Stimulated activated CD8-positive, alpha-beta memory T cell treated with anti-CD3 and anti-CD28 coated beads, Interleukin-7, amount 100 ng/mL, for 48 hours (primary cell): ENCODE results near the gene EGFL8.

Experiments used
- DNase-seq, 2 donors: peaks; one replicate each; pipeline ENCODE4 v3.0.0-alpha.2; 2020; ENCODE audit warnings: low read depth in 1 of 2; ENCODE audit errors: extremely low read depth in 1 of 2

EGFL8 gene

DNA sequence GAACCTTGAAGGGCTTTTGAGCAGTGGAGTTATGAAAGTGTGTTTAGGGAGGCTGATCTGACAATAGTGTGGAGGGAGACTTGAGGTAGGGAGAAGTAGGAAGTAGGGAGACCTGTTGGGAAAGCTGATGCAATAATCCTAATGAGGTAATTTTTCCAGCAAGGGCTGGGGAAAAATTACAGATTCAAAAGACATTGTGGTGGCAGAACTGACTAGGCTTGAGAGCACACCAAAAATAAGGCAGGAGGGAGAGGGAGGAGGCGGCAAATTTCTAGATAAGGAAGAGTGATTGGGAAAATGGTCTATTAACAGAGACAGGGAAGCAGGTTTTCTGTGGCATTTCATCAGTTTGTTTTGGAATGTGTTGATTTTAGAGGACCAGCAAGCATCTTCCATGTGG lies 18.1 kb upstream of the EGFL8 start:
- no peak for DNase-seq

DNA sequence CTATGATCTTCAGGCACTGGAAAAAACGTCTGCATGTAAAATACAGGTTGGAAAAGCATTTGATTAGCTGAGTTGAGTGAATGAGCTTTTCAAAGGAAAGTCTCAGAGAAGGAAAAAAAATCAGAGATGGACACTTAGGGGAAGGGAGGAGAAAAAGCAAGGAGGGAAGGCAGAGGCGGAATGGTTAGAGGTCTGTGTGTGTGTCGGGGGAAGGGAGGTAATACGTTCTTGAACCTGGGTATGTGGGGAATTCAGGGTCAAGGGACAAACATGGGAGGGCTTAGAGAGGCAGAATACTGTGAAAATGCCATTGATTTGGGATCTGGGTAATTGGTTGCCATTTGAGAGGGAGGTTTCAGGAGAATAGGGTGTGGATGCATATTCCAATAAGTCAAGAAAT lies 17.7 kb upstream of the EGFL8 start:
- DNase-seq = no peak

DNA sequence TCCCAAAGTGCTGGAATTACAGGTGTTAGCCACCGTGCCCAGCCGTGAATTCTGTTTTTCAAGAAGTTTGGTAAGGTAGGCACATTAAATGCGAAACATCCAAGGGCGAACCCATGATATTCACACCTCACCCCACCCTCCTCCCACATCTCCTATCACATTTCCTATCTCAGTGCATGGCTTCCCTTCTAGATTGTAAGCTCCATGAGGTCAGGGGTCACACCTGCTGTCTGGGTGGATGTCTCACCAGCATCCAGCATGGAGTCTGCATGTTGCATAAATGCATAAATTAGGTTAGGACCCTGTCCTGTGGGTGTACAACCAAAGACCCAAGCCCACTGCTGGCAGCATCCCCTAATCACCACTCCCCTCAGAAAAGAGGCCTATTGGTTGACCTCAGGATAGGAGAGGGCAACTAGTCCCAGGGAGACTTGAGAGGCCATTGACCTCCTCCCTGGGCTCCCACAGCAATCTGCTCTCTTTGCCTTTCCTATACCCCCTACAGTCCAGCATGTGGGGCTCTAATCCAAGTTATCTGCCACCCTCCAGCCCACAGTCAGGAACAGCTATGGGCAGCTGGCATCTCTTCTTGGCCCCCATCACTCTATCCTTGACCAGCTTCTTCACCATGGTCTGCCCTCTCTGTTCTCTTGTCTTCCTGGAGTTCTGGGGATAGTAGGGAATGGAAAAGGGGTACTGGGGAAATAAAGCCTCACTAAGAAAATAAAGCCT lies 16.8 kb upstream of the EGFL8 start:
- no peak for DNase-seq

- peak; percentile 47 to 50 for DNase-seq
Observed at GRCh38 chr6:32148289-32149091, 15.9 kb upstream of the EGFL8 start.

DNA sequence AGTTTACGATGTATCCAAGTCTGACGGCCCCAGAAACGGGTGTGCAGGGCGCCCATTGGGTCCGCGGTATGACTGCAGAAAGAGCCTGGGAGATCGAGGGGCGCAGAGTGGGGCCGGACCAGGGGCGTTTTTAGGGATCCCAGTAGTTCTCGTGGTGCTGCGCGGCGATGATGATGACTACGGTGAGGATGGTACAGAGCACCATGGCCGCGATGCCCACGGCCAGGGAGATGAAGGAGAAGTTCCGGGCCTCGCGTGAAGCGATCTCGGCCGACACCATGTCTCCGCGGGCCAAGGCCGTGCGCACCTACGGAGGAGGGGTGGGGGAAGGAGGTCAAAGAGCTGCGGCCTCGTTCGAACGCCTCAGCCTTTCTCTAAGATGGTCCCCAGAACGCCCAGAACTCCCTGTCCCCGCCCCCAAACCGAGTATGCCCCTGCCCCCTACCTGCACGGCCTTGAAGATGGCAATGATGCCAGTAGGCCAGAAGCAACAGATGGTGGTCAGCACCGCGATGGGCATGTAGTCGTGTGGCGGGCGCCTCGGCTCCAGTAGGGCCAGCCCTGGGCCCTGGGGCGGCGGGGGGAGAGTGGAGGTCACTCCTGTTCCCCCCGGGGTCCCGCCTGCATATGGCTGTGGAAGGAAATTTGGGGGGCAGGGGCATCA lies 15.2 kb upstream of the EGFL8 start:
- DNase-seq = no peak

DNA sequence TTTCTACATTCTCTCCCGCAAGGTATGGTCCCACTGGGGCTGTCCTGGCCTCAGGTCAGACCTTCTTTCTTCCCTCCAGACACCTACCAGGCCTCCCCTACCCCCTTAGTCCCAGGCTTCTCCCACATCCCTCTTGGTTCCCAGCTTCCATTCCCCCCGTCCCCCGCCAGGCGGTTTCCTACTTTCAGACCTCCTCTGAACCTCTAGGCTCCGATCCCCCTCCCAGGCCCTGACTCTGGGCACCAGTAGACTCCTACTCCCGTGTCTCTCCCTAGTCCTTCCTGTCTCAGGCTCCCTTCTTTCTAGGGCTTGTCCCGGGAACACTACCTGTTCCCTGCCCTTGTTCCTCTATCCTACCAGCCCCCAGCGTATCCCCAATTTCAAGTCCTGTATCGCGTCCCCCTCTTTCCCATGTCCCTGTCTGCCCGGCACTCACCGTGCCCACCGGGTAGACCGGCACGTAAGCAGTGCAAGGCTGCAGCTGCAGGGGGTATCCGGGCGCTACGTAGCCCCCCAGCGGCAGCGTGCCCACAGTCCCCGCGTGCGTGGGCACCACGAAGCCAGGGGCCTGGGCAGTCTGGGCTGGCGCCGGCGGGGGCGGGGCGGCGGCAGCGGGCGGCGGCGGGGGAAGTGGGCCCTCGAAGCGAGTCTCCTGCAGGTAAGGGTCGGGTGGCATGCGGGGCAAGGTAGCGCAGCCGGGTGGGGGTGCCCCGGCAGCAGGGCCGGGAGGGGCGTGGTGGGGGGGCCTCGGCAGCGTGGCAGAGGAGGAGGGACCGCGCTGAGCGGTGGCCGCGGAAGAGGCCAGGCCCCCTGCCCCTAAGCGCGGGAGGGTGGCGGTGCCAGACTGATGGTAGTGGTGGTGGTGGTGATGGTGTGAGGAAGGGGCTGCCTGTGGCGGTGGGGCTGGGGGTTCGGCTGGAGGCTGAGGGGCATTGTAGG lies 14.2 kb upstream of the EGFL8 start:
- DNase-seq = no peak

DNA sequence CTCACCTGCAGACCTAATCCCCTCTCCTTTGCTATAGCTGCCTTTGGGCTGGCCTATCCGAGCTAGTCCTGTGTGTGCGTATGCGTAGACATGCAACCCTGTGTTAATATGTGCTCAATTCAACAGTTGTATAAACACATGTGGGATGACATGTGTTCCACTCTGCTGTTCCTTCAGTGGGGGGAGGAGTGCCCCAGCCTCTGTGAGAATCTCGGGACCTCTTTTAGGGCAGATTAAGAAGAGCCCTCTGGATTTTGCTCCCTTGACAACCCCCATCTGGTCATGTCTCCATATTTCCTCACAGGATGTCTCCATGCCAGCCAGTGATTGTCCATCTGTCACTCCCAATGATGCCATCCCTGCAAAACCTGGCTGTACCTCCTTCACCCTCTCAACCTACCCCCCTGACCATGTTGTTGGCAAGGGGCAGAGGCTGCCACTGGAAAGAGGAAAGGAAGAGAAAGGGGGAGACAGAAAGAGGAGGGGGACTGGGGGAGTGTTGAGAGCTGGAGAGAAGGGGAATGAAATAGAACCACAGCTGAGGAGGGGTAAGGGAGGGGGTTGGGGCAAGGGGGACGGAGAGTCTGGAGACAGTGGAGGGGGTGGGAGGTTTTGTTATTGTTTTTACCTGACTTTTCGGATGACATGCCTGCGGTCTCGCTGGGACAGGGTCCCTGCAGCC lies 13.1 kb upstream of the EGFL8 start:
- DNase-seq = no peak

GRCh38 chr6:32151863-32152768 lies 12.3 kb upstream of the EGFL8 start, which contains the start of gene PRRT1:
Gene PRRT1, minus strand, starts transcription at chr6:32151939. Its CDS starts 112 bp downstream, at chr6:32151827.
- DNase-seq = no peak

DNA sequence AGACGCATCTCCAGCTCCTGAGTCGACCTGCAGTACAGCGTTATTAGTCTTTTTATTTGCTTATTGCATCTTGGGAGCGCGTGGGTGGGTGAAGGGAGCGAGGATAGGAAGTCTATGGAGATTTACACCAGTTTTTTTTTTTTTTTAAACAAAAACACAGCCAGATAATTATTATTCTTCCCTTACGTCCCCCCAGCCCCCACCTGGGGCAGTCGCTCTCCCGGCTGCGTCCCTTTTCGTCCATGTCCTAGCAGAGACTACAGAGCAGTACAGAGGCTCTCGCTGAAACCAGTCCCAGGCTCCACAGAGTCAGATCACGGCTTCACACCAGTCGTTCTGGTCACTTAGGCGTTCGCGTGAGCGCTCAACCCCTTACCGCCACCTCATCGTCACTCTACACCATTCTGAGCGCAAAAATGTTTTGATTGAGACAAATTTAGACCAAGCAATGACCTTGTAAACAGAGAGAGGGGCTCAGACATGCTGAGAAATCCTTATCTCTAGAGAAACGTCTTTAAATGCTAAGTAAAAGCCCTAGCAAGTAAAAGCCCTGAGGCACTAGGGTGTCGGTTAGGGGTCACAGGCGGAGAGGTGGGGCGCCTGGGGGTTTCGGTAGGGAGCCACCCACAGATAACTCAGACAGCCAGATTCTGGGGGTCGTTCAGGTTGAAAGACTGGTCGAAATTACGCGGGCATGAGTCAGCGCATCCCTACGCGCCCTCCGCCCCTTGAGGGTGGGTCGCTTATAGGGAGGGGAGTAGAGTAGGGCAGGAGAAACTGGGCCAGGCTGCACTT lies 11.4 kb upstream of the EGFL8 start:
- no peak for DNase-seq

DNA sequence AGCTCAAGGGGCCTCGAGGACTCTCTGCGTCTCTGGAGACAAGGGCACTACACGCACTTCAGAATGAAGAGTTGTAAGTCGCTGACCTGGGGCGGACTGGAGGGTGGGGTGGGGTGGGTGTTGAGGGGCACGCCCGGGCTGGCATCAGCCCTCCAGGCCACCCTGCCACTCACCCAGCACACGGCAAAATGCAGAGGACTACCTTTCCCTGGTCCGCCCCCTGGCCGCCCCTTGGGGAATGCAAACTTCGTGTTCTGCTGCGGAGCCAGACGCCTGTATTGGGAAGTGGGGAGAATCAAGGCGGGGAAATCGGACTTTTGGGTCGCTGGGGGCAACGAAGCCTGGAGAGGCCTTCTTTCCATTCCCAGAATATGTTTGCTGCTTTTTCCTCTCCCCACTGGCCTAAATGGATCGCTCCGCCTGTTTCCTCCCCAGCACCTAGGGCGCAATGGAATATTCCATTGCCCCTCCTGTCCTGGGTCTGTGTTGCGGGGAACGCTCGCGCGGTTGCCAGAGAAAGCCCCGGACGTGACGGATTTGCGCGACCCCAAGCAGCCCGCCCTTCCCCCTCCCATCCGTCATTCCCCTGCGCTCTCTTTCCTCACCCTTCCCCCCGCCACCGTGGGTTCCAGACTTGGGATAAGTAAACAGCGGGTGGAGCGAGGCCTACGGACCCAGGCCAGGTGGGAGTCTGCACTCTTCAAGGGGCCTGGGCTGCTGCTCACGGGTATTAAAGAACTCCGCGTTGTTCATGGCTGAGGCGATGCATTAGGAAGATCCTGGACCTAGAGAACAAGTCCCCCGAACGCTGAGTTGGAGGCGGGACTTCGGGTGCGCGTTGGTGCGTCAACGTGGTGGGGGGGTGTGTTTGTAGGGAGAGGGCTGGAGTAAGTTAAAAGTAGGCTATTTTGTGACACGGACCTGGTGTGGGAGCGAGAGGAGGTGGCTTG lies 10.6 kb upstream of the EGFL8 start, which contains the start of gene PPT2:
TSS of gene PPT2 (plus strand) at position 578 of the 950 bp plus-strand sequence. CDS start 454 bp downstream, outside the sequence.
- DNase-seq = peak; percentile 68 to 79

- peak in 1 of 2 donors; percentile 52 for DNase-seq
Observed at GRCh38 chr6:32154514-32155161, 9.8 kb upstream of the EGFL8 start.

DNA sequence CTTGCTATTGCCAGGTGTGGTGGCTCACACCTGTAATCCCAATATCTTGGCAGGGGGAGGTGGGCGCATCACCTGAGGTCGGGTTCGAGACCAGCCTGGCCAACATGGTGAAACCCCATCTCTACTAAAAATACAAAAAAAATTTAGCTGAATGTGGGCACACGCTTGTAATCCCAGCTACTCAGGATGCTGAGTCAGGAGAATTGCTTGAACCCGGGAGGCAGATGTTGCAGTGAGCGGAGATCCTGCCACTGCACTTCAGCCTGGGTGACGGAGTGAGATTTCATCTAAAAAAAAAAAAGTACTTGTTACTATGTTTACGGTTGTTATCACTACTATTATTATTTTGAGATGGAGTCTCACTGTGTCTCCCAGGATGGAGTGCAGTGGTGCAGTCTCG lies 7.5 kb upstream of the EGFL8 start:
- no peak for DNase-seq

- no peak for DNase-seq
Observed at GRCh38 chr6:32158052-32158451, 6.3 kb upstream of the EGFL8 start.

- DNase-seq = no peak
Observed at GRCh38 chr6:32163559-32164258, 686 bp upstream of the EGFL8 start.

GRCh38 chr6:32166411-32167061 lies 2.1 kb downstream of the EGFL8 start:
- no peak for DNase-seq
